T-helper 9 cell (primary cell): ENCODE results near the gene TANGO2.
A peak's percentile ranks its signal among the peaks of the same experiment; 100 is the strongest.

Experiments used
- DNase-seq: peaks from one replicate; pipeline ENCODE4 v3.0.0-alpha.2; 2020

Gene TANGO2

DNA sequence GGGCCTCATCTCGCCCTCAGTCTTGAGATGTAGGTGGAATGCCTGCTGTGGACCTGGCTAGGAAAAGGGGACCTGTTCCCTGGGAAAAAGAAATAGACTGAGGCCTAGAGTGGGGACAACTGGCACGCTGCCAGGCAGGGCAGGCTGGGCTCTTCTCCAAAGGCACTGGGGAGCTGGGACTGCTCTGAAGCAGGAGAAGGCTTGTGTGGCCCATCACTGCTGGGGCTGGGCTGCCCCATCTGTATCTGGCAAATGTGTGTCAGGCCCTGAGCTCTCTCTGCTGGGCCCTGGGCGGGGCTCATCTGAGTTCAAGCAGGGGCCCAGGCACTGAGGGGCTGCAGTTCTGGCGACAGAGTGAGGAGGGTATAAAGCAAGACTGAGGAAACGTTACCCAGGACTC lies 37.2 kb upstream of the TANGO2 start:
- DNase-seq, result no peak

DNA sequence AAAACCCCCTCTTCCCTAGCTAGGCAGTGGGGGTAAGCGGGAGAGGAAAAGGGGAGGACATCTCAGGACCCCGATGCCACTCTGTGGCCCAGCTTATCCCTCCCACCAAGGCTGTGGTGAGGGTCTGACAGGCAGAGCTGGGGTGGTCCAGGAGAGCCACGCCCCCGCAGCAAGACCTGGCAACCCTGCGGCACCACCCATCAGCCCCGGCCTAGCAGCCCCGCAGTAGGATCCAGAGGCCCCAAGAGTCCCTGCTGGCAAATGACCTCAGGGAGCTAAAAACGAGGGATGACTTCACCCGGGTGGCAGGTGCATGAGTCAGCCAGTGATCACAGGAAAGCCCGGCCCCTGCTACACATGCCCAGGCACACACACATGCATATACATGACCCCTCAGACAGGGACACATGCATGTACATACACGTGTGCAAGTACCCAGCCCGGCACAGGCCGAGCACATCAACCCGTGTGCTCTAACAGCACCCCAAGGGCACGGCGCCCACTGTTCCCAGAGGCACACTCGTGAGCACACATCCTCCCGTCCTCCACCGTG lies 36.6 kb upstream of the TANGO2 start:
- DNase-seq, result no peak

DNA sequence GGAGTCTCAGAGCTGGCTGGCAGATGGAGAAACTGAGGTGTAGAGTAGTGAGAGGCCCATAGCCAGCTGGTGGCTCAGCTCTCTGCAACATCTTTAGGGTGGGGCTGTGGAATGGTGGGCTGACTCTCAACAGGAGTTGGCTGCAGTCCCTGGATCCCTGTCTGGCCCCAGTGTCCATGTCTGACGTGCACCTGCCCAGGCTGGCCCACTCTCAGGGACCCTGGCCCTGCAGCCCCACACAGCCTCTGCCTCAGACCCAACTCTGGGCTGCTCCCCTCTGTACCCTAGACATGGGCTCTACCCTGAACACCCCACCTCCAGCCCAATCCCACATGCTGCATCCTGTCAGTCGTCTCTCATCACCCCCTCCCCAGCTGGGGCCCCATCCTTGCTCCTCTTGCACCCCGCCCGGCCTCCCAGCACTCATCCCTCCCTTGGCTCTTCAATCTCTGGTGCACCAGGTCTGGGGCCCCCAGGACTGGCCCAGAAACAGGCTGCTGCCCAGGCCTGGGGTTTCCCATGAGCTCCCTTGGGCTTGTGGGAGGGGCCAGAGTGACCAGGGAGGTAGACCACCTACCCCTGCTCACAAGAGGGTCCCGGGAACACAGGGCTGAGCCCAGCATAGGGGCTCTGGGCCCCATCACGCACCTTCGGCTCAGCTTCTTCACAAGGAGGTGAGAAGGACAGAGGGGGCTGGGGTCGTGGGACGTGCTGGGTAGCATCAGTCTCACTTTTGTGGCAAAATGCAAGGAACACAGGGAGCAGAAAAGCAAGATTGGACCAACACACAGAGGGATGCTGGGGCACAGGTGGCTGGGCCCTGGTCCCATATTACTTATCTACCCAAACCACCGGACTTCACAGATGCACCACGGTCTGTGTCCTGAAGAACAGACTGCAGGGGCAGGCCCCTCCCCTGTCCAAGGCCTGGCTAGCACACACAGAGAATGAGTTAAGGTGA lies 35.8 kb upstream of the TANGO2 start:
- no peak for DNase-seq

DNA sequence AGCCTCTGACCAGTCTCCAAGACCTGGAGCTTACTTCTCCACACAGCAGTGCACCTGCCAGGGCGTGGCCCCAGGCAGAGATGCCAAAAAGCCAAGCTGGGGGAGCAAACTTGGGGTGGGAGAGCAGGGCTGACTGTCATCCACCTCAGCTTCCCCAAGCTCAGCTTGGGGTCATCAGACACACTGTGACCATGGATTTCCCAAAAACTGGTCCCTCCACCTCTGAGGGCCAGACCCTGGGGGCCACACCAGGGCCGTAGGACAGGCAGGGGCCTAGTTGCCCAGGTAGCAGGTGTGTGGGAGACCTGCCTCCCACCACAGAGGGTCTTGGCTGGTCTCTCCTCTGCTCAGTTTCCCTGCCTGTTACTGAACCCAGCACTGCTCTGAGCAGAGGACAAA lies 34.9 kb upstream of the TANGO2 start:
- DNase-seq, result no peak

DNA sequence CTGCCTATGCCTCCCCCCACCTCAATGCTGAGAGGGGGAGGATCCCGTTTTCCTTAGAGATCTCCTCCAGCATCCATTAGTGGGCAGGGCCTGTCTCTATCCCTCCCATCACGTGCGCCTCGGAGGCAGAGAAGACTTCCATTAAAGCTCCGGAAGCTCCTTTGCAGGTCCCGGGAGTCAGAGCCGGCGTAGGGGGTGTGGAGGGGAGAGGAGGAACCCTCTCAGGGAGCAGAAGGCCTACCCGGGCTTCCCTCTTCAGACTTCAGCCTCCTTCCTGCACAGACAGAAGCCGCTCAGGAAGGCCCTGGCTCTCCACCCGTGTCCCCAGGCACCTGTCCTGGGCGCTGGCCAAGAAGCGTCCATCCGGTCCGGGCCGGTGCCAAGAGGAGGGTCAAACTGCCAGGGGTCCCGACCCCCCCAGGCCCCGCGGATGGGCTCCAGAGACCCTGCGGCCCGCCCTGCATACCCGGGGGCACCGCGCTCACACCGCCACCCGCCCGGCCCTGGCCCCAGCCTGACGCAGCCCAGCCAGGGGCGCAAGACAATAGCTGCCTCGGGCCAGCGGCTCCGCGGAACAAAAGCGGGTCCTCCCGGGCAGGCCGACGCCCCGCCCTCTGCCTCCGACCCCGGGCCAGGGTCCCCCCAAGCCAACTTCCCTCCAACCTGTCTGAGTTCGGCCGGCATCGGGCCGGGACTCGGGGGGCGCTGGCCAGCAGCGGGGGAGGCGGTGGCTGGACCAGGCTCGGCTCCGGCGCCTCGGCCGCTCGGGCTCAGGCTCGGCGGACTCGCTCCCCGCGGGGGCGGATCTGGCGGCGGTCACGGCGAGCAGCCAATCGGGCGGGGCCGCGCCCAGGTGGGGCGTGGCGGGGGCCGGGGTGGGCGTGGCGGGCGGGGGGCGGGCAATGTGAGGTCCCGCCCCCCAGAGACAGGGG lies 34.2 kb upstream of the TANGO2 start:
- DNase-seq, result peak; percentile 52

- DNase-seq, result no peak
Observed at GRCh38 chr22:19987394-19988306, 33.3 kb upstream of the TANGO2 start.

DNA sequence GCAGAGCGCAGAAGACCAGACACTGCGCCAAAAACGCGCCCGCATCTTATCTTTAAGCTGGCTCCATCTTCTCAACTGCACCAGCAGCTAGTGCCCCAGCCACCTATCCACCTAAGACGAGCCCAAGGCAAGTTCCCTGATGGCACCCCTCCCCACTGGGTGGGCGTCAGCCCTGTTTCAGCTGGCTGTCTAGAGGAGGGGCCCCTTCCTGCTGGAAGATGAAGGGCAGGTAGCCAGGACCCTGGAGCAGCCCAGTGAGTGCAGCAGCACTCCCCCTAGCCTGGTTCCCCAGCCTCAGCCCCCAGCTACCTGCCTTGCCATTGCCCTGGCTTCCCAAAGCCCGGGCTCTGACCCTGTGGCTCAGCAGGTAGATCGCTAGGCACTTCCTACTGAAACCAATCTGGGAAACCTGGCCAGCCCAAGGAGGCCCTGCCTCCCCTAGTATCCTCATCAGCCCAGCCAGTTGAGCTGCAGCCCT lies 32.5 kb upstream of the TANGO2 start:
- DNase-seq, result no peak

DNA sequence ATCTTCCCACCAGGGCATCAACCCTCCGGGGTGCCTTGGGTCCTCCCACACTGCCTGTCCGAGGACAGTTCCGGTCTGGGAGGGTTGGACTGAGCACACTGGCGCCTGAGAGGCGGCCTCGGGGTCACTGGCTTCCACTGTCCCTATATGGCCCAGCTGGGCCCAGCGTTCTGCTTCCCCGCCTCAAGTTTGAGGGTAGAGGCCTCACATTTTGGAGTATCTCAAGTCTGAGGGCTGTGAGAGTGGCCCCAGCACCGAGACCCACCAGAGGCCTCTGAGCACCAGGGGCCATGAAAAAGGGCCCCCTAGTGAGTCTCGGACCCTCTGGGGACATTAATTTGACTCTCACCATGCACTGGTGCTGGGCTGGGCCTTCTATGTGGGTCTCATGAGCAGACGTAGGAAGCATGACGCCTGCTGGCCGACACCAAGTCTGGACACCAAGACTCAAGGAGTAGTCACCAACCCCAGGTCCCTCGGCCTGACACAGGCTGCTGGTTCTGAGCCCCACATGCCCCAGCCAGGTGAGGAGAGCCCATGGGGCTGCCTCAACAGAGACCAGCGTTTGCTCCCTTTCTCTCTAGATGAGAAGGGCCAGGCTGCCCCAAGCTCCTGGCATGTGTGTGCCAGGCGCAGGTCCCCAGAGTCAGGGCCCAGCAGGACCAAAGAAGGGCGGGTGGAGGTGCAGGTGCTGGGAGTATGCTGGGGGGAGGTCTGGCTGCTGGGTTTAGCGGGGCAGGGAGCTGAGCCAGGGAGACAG lies 31.8 kb upstream of the TANGO2 start:
- DNase-seq, result no peak

DNA sequence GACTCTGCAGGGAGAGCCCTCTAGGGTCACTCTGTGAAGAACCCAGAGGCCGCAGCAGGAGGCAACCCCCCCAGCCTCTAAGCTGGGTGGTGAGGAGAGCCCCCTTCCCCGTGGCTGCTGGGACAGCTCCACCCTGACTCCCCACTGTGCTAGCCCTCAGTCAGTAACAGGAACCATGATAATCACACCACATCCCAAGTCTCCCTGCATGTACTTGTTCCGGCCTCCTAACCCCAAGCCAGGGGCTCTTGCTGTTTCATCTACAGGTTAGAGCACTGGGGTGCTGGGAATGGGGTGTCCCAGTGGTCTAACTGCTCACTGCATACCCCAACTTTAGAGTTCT lies 31.2 kb upstream of the TANGO2 start:
- DNase-seq, result no peak

DNA sequence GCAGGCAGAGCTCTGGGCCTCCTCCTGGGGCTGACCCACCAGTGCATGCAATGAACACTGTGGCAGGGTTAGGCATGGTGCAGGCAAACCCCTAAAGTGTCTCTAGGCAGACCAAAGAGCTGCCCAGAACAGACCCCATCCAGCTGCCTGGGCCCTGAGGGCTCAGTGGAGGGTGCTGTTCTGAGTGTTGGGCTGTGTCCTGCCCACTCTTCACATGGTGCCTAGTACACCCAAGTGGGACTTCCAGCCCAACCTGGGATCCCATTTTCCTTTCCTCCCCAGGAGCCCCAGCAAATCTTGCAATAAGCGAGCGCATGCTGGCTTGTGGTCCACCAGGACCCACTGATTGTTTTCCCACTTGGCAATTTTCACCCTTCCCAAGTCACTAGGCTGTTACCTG lies 30.7 kb upstream of the TANGO2 start:
- no peak for DNase-seq

- no peak for DNase-seq
Observed at GRCh38 chr22:19990609-19991394, 30.1 kb upstream of the TANGO2 start.

GRCh38 chr22:19991395-19991644 lies 29.6 kb upstream of the TANGO2 start:
- no peak for DNase-seq

GRCh38 chr22:19991645-19992451 lies 29.1 kb upstream of the TANGO2 start:
- no peak for DNase-seq

GRCh38 chr22:19992481-19992911 lies 28.4 kb upstream of the TANGO2 start:
- no peak for DNase-seq

DNA sequence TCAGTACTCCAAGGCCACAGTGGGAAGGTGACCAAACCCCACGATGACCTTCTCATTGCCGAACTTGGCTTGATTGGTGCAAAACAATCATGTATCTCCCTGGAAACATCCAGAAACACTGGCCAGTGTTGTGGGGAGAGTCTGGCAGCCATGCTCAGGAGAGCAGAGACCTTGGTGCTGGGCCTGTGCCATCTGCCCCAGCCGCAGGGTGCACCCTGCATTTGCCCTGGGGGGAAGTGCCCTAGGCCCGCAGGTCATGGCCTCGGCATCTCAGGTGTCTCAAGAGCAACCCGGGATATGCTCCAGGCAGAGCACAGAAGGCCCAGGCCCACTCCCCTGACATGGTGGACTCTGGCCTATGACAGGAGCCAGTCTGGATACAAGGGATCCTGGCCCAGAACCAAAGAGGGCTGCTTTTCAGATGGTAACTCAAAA lies 28.0 kb upstream of the TANGO2 start:
- DNase-seq, result no peak

GRCh38 chr22:19993926-19994325 lies 27.0 kb upstream of the TANGO2 start:
- no peak for DNase-seq

DNA sequence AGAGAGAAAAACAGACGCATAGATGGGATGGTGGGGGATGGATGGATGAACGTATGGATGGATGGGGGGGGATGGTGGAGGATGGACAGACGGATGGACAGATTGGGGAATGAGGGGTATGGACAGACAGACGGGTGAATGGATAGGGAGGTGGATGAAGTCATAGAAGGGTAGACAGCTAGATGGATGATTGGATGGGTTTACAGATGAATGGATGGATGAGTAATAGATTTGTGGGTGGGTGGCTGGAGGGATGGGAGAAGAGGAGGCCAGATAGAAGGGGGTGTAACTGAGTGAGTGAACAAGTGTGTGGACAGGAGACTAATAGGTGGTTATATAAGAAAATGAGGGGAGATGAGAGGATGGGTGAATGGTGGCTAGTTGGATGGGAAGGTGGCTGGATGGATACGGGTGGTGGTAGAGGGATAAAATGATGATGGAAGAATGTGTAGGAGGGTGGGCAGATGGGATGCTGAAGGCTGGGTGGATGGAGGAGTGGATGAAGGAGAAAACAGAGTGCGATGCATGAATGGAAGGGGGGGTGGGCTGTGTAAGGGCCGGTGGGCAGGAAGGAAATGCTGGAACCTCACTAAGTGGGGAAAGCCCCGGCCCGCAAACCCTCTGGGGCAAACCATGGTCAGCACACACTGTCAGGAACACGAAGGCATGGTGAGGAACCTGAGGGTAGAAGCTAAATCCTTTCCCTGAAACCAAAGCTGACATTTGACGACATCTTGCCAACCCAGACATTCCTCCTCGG lies 25.9 kb upstream of the TANGO2 start:
- DNase-seq, result no peak

- no peak for DNase-seq
Observed at GRCh38 chr22:19995611-19996339, 25.1 kb upstream of the TANGO2 start.
